Measurements from ENCODE around the gene SLC16A3. TPM values are rescaled to one million over a fixed set of nuclear protein-coding genes. Genes with fewer than 3 reads are reported as not detected.

Gene SLC16A3
- total RNA-seq, 1 experiment from 2014 or later: 198 TPM

DNA sequence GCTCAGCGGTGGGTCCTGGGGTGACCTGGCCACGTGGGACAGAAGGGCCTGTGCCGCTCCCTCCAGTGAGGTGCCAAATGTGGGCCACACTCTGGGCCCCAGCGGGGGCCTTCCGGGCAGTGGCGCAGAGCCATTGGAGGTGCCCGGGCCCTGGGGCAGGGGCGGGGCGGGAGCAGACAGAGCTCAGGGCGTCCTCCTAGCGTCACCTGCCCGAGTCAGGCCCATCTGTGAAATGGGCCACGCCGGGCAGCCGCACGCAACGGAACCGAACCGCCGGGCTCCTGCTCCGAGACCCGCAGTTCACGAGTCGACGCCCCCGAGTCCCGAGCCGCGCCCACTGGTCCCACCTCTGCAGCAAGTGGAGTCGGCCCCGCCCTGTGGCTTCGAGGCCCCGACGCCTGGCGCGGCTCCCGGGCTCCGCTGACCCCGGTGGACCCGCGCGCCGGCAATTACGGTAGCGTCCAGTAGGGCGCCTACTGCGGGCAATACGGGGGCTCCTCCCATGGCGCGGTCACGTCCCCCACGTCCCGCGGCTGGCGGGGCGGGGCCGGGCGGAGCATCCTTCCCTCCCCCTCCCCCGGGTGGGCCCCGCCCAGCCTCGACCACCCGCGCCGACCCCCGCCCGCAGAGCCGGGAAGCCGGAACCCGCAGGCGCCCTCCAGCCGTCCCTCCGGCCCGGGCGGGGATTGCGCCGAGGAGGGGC lies 1.9 kb downstream of the SLC16A3 start:
- POLR2A ChIA-PET (ENCODE audit: unreplicated experiment): interaction anchor here (0.6 to 0.7 kb wide), 2 partner anchors 103 to 896 kb away, joined by 4 to 5 read pairs; partner anchors contain the start of gene SECTM1
- H3K79me2 ChIP-seq (ENCODE audit: low read depth): peaks cover 58% of the 10 kb centered on the region
- H3K36me3 ChIP-seq (ENCODE audit: low read depth): no peaks in the 10 kb centered on the region
- H3K9me2 ChIP-seq (ENCODE audit: insufficient read depth): no peaks in the 10 kb centered on the region
- peaks cover 37% of the 10 kb centered on the region for H4K20me1 ChIP-seq (ENCODE audit: insufficient read depth)
- no peaks in the 10 kb centered on the region for H3K9me3 ChIP-seq (ENCODE audit: insufficient read depth, low read depth)
- CTCF ChIA-PET: no interaction called here
- no peaks in the 10 kb centered on the region for H3K27me3 ChIP-seq (ENCODE audit: insufficient read depth, low read depth)
- peak in 1 of 2 experiments; percentile 85 for DNase-seq
- peak overlapping the region; percentile 72 for H3K4me3 ChIP-seq
- peaks cover 26% of the 10 kb centered on the region; the same call in 1 of the 2 replicates for H3F3A ChIP-seq (ENCODE audit: insufficient read depth, low read depth)
- no TSS peak for BruUV-seq (replicated peaks)
- H2AFZ ChIP-seq: no peak overlapping the region
- TF ChIP-seq, protein P1, sequence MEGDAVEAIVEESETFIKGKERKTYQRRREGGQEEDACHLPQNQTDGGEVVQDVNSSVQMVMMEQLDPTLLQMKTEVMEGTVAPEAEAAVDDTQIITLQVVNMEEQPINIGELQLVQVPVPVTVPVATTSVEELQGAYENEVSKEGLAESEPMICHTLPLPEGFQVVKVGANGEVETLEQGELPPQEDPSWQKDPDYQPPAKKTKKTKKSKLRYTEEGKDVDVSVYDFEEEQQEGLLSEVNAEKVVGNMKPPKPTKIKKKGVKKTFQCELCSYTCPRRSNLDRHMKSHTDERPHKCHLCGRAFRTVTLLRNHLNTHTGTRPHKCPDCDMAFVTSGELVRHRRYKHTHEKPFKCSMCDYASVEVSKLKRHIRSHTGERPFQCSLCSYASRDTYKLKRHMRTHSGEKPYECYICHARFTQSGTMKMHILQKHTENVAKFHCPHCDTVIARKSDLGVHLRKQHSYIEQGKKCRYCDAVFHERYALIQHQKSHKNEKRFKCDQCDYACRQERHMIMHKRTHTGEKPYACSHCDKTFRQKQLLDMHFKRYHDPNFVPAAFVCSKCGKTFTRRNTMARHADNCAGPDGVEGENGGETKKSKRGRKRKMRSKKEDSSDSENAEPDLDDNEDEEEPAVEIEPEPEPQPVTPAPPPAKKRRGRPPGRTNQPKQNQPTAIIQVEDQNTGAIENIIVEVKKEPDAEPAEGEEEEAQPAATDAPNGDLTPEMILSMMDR (conservative IDR thresholded peaks at IDR 0.05): peak; percentile 46
- no peak for TF ChIP-seq EZH2 (IDR thresholded peaks at IDR 0.05; ENCODE audit: low read depth)
- H3K4me2 ChIP-seq: peak overlapping the region; percentile 79
- peak overlapping the region; percentile 32; the same call in 1 of the 2 replicates for H3K27ac ChIP-seq
- intact Hi-C loops (cut with micrococcal nuclease; ENCODE audit: unreplicated experiment): loop anchor here (2.0 to 10.0 kb wide), 3 partner anchors 14 to 264 kb away; no protein-coding TSS in a partner anchor
- peaks cover 39% of the 10 kb centered on the region for H3K4me1 ChIP-seq (replicated peaks; ENCODE audit: insufficient read depth)

- Histone ChIP-seq H3K9me3 (ENCODE audit: insufficient read depth, low read depth) (no peaks in the 10 kb centered on the region), H2AFZ (no peak overlapping the region), H3K9me2 (ENCODE audit: insufficient read depth) (no peaks in the 10 kb centered on the region), H3K4me3 (peak overlapping the region; percentile 72), H3K36me3 (ENCODE audit: low read depth) (no peaks in the 10 kb centered on the region), H3K79me2 (ENCODE audit: low read depth) (peaks cover 58% of the 10 kb centered on the region), H3K4me2 (peak overlapping the region; percentile 79), H4K20me1 (ENCODE audit: insufficient read depth) (peaks cover 41% of the 10 kb centered on the region), H3K27ac (peak overlapping the region; percentile 16; the same call in 1 of the 2 replicates), H3K27me3 (ENCODE audit: insufficient read depth, low read depth) (no peaks in the 10 kb centered on the region), H3K4me1 (replicated peaks; ENCODE audit: insufficient read depth) (peaks cover 41% of the 10 kb centered on the region), H3F3A (ENCODE audit: insufficient read depth, low read depth) (peaks cover 31% of the 10 kb centered on the region; the same call in 1 of the 2 replicates)
- no TSS peak for BruUV-seq (replicated peaks)
- CTCF ChIA-PET: no interaction called here
- DNase-seq: no peak
- TF ChIP-seq, protein P1 (conservative IDR thresholded peaks at IDR 0.05): no peak
- no peak for TF ChIP-seq EZH2 (IDR thresholded peaks at IDR 0.05; ENCODE audit: low read depth)
- intact Hi-C loops (cut with micrococcal nuclease; ENCODE audit: unreplicated experiment): loop anchor here (2.0 to 10.0 kb wide), 3 partner anchors 14 to 264 kb away; no protein-coding TSS in a partner anchor
- POLR2A ChIA-PET (ENCODE audit: unreplicated experiment): no interaction called here
Observed at GRCh38 chr17:82231312-82231561, 2.4 kb downstream of the SLC16A3 start.

DNA sequence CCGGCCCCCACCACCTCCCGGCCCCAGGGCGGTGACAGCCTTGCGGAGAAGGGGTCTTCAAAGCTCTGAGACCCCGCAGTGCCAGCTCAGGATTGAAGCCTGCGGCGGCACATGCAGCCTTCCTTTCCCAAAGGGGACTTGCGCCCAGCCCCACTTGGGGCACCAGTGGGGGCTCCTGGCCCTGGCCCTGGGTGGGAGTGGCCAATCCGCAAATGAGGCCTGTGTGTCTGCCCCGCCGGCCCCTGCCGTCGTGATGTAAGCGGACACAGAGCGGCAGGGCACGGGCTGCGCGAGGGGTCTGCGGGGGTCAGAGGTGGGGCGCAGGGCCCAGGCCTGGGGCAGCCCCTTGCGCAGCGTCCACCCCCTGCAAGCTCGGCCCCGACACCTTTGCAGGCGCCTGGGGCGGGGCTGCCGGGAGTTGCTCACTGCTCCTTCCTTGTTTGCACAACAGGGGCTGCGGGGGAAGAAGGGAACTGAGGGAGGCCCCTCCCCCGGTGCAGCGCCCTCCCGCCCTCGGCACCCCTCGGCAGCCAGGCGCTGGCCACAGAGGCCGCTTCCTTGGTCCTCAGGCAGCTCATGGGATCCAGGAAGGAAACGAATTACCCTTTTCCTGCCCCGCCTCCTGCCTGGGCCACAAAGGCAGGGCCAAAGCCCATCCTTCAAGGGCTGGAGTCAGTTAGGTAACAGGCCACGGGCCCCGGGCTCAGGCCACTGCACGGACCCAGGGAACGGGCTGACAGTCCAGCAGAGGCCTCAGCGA lies 2.9 kb downstream of the SLC16A3 start:
- Histone ChIP-seq H4K20me1 (ENCODE audit: insufficient read depth) (peaks cover 46% of the 10 kb centered on the region), H3K79me2 (ENCODE audit: low read depth) (peaks cover 61% of the 10 kb centered on the region), H3F3A (ENCODE audit: insufficient read depth, low read depth) (peaks cover 36% of the 10 kb centered on the region; the same call in 1 of the 2 replicates), H3K4me3 (peak overlapping the region; percentile 72), H3K4me2 (peak overlapping the region; percentile 79), H3K9me2 (ENCODE audit: insufficient read depth) (no peaks in the 10 kb centered on the region), H3K27ac (peak overlapping the region; percentile 16; the same call in 1 of the 2 replicates), H2AFZ (no peak overlapping the region), H3K9me3 (ENCODE audit: insufficient read depth, low read depth) (no peaks in the 10 kb centered on the region), H3K27me3 (ENCODE audit: insufficient read depth, low read depth) (no peaks in the 10 kb centered on the region), H3K36me3 (ENCODE audit: low read depth) (no peaks in the 10 kb centered on the region), H3K4me1 (replicated peaks; ENCODE audit: insufficient read depth) (peaks cover 41% of the 10 kb centered on the region)
- ChIA-PET POLR2A (ENCODE audit: unreplicated experiment) (interaction anchor here (0.7 kb wide), 1 partner anchor 10 kb away, joined by 3 read pairs; no protein-coding TSS in a partner anchor), CTCF (no interaction called here)
- TF ChIP-seq, protein P1 (conservative IDR thresholded peaks at IDR 0.05): no peak
- no peak for TF ChIP-seq EZH2 (IDR thresholded peaks at IDR 0.05; ENCODE audit: low read depth)
- peak; percentile 68 to 82 for DNase-seq
- no TSS peak for BruUV-seq (replicated peaks)
- intact Hi-C loops (cut with micrococcal nuclease; ENCODE audit: unreplicated experiment): loop anchor here (2.0 to 10.0 kb wide), 3 partner anchors 15 to 263 kb away; no protein-coding TSS in a partner anchor

Data from PC-9 (cell line).